PFSK-1 (cell line): ENCODE results near the gene SLC10A4. TPM values are rescaled to one million over a fixed set of nuclear protein-coding genes. Genes with fewer than 3 reads are reported as not detected.

Experiments used
- FOXP2 ChIP-seq: optimal IDR thresholded peaks from 2 replicates; pipeline ENCODE3; 2011; ENCODE audit warnings: borderline replicate concordance, control low read depth, inconsistent platforms; ENCODE audit not compliant: insufficient read depth; ENCODE audit errors: extremely low read length, extremely low read depth
- POLR2AphosphoS5 ChIP-seq: IDR thresholded peaks from 2 replicates; pipeline ENCODE4 v1.6.1; 2012; ENCODE audit warnings: low read depth, mild to moderate bottlenecking, control low read depth, low read length, moderate library complexity
- SIN3A ChIP-seq: IDR thresholded peaks from 2 replicates; pipeline ENCODE4 v1.6.1; 2012; ENCODE audit warnings: mild to moderate bottlenecking, low read length, moderate library complexity, borderline replicate concordance; ENCODE audit not compliant: insufficient read depth
- TAF1 ChIP-seq: IDR thresholded peaks from 2 replicates; pipeline ENCODE4 v1.6.1; 2012; ENCODE audit warnings: low read length, control low read depth, borderline replicate concordance; ENCODE audit not compliant: insufficient read depth
- polyA plus RNA-seq: library from polyadenylated mRNA; unstranded; fragments of >200 nt; gene quantifications from one replicate; pipeline ENCODE4 v1.2.1, GENCODE V29; 2012; ENCODE audit warnings: low read depth, missing spikeins; ENCODE audit not compliant: insufficient read length
- TF ChIP-seq, protein P1 (sequence below), 2 experiments: IDR thresholded peaks; 2 replicates each; pipeline versions ENCODE4 v1.6.1 to v1.8.0; 2011 to 2012; ENCODE audit warnings: low read depth in 2 of 2, low read length in 2 of 2, control low read depth in 1 of 2, inconsistent platforms in 1 of 2, mild to moderate bottlenecking in 1 of 2, moderate library complexity in 1 of 2; ENCODE audit not compliant: insufficient read depth in 1 of 2

Gene SLC10A4
- 0.98 TPM for polyA plus RNA-seq

DNA sequence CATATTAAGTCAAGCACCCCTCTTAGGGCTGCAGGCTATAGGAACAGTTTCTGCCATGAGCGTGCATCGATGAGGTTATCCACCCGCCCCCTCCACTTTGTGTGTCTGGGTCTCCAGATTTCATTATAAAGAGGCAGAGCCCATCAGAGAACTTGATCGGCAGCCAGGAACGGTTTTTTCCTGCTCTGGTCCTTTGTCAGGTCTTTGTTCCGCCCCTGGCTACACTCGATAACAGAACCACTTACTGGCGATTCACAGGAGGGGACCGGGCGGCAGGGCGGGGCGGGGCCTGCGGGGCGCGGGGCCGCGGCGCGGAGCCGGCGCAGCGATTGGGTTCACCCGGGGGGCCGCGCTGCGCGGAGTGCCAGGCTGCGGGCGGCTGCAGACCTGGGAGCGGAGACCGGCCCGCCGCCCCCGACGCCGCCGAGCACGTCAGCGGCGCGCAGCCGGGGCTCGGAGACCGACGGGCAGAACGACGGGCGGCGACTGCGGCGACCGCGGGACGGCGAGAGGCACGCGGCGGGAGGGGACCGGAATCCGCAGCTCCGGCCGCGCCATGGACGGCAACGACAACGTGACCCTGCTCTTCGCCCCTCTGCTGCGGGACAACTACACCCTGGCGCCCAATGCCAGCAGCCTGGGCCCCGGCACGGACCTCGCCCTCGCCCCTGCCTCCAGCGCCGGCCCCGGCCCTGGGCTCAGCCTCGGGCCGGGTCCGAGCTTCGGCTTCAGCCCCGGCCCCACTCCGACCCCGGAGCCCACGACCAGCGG is at the start of gene SLC10A4:
TSS of gene SLC10A4 (plus strand) at position 338 of the 771 bp plus-strand sequence. CDS start at position 557, 219 bp downstream.
- no peak for TF ChIP-seq POLR2AphosphoS5
- no peak for TF ChIP-seq TAF1
- TF ChIP-seq, protein P1, sequence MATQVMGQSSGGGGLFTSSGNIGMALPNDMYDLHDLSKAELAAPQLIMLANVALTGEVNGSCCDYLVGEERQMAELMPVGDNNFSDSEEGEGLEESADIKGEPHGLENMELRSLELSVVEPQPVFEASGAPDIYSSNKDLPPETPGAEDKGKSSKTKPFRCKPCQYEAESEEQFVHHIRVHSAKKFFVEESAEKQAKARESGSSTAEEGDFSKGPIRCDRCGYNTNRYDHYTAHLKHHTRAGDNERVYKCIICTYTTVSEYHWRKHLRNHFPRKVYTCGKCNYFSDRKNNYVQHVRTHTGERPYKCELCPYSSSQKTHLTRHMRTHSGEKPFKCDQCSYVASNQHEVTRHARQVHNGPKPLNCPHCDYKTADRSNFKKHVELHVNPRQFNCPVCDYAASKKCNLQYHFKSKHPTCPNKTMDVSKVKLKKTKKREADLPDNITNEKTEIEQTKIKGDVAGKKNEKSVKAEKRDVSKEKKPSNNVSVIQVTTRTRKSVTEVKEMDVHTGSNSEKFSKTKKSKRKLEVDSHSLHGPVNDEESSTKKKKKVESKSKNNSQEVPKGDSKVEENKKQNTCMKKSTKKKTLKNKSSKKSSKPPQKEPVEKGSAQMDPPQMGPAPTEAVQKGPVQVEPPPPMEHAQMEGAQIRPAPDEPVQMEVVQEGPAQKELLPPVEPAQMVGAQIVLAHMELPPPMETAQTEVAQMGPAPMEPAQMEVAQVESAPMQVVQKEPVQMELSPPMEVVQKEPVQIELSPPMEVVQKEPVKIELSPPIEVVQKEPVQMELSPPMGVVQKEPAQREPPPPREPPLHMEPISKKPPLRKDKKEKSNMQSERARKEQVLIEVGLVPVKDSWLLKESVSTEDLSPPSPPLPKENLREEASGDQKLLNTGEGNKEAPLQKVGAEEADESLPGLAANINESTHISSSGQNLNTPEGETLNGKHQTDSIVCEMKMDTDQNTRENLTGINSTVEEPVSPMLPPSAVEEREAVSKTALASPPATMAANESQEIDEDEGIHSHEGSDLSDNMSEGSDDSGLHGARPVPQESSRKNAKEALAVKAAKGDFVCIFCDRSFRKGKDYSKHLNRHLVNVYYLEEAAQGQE (IDR thresholded peaks at IDR 0.05; ENCODE audit: insufficient read depth in 1 of 2, low read depth in 2 of 2, low read length in 2 of 2), result no peak
- TF ChIP-seq SIN3A, result no peak
- no peak for TF ChIP-seq FOXP2

- TF ChIP-seq, protein P1 (IDR thresholded peaks at IDR 0.05; ENCODE audit: insufficient read depth in 1 of 2, low read depth in 2 of 2, low read length in 2 of 2), result no peak
- TF ChIP-seq FOXP2 (no peak), POLR2AphosphoS5 (no peak), TAF1 (no peak), SIN3A (no peak)
Measured at GRCh38 chr4:48436318-48436717, 46.8 kb upstream of the SLC10A4 start.

DNA sequence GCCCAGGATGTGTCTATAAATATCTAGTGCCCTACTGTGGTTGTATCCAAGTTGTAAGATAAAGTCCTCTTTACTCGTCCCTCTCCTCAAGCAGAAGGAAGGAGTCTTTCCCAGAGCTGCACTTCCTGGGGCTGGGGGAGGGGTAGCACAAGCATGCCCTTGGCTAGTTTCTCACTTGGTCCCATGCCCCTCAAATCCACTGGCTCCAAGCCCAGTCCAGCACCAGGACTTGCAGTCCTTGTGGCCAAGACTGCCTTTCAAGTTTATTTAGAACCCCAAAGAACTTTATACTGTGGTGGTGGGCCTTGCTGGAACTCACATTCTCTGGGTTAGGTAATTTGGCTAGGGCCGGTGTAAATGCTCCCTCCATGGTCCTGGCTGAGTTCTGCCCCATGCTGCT is 43.2 kb upstream of the SLC10A4 start:
- TF ChIP-seq SIN3A (no peak), POLR2AphosphoS5 (no peak), TAF1 (no peak)
- TF ChIP-seq, protein P1 (IDR thresholded peaks at IDR 0.05; ENCODE audit: insufficient read depth in 1 of 2, low read depth in 2 of 2, low read length in 2 of 2), result no peak

GRCh38 chr4:48445704-48446103 is 37.4 kb upstream of the SLC10A4 start:
- TF ChIP-seq POLR2AphosphoS5, result no peak
- no peak for TF ChIP-seq TAF1
- no peak for TF ChIP-seq FOXP2
- TF ChIP-seq SIN3A, result no peak
- TF ChIP-seq, protein P1 (IDR thresholded peaks at IDR 0.05; ENCODE audit: insufficient read depth in 1 of 2, low read depth in 2 of 2, low read length in 2 of 2), result no peak

DNA sequence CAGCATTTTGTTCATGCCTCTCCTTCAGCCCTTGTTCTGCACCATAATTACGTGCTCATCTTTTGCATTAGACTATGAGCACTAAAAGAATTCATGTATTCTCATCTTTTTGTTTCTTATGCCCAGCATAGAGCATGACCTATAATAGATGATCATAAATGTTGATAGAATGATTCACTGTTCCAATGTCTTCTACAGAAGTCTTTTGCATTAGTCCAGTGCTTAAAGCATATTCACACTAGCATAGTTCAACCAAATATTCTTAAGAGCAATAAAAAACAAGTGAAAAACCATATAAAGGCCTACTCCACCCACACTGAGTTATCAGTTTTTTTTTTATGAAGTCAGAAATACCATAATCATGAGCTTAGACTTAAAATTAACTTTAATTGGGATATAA is 36.5 kb upstream of the SLC10A4 start:
- TF ChIP-seq POLR2AphosphoS5 (no peak), TAF1 (no peak), FOXP2 (no peak), SIN3A (no peak)
- TF ChIP-seq, protein P1 (IDR thresholded peaks at IDR 0.05; ENCODE audit: insufficient read depth in 1 of 2, low read depth in 2 of 2, low read length in 2 of 2), result no peak
